ENCODE measurements around the gene GAB3.
"Not testable (repeated sequence)": the region's sequence is repeated elsewhere in the genome, so short reads cannot be mapped to it uniquely, and the experiment has no call there.

GRCh38 chrX:154643708-154644107 is 107.2 kb downstream of the GAB3 start:
- not testable (repeated sequence) for TF ChIP-seq CTCF (IDR thresholded peaks at IDR 0.05; ENCODE audit: poor library complexity, severe bottlenecking); EZH2 (IDR thresholded peaks at IDR 0.05; ENCODE audit: borderline replicate concordance, insufficient read depth, low read length, poor library complexity, severe bottlenecking); TAF1 (IDR thresholded peaks at IDR 0.05; ENCODE audit: low read depth); RAD21 (conservative IDR thresholded peaks at IDR 0.05); REST (IDR thresholded peaks at IDR 0.05; ENCODE audit: borderline replicate concordance); EP300 (conservative IDR thresholded peaks at IDR 0.05; ENCODE audit: poor library complexity, severe bottlenecking); POLR2AphosphoS5 (IDR thresholded peaks at IDR 0.05)
